Stimulated activated CD4-positive, alpha-beta T cell treated with anti-CD3 and anti-CD28 coated beads, Interleukin-4, amount 100 ng/mL, for 4 hours (primary cell): Measurements from ENCODE around the gene CSF1.
A peak's percentile ranks its signal among the peaks of the same experiment; 100 is the strongest.
"Not testable (repeated sequence)": the region's sequence is repeated elsewhere in the genome, so short reads cannot be mapped to it uniquely, and the experiment has no call there.

Experiments used
- DNase-seq, 2 experiments: peaks; one replicate each; pipeline ENCODE4 v3.0.0-alpha.2; 2020

Gene CSF1, protein sequence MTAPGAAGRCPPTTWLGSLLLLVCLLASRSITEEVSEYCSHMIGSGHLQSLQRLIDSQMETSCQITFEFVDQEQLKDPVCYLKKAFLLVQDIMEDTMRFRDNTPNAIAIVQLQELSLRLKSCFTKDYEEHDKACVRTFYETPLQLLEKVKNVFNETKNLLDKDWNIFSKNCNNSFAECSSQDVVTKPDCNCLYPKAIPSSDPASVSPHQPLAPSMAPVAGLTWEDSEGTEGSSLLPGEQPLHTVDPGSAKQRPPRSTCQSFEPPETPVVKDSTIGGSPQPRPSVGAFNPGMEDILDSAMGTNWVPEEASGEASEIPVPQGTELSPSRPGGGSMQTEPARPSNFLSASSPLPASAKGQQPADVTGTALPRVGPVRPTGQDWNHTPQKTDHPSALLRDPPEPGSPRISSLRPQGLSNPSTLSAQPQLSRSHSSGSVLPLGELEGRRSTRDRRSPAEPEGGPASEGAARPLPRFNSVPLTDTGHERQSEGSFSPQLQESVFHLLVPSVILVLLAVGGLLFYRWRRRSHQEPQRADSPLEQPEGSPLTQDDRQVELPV

DNA sequence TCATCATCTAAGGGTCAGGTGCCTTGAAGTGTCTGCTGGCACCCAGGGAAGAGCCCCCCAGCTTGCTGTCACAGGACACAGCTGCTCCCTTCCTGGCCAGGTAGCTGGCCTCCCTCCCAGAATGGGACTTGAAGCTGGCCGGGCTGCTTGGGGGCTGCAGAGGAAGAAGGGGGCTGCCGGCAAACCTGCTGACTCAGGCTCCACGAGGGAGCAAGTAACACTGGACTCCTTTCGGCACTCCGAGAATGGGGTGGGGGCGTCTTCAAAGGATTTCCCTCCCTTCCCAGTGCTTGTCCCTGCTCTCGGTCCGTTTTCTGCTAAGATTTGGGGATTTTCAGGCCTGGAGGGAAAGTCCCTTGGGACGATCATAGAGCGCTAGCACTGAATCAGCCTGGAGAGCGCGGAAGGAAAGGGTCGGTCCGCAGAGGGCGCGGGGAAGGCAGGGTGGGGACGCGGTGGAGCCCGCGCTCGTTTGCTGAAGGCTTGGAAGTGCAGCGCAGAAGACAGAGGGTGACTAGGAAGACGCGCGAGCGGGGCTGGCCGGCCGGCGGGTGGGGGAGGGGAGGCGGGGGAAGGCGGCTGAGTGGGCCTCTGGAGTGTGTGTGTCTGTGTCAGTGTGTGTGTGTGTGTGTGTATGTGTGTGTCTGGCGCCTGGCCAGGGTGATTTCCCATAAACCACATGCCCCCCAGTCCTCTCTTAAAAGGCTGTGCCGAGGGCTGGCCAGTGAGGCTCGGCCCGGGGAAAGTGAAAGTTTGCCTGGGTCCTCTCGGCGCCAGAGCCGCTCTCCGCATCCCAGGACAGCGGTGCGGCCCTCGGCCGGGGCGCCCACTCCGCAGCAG lies at the start of gene CSF1:
CSF1 (plus strand) TSS at position 727 of the 840 bp plus-strand sequence. CDS start 175 bp downstream, outside the sequence.
- peak; percentile 69 to 77 for DNase-seq

DNA sequence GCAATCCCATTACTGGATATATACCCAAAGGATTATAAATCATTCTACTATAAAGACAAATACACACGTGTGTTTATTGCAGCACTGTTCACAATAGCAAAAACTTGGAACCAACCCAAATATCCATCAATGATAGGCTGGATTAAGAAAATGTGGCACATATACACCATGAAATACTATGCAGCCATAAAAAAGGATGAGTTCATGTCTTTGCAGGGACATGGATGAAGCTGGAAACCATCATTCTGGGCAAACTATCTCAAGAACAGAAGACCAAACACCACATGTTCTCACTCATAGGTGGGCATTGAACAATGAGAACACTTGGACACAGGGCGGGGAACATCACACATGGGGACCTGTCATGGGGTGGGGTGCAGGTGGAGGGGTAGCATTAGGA lies 49.0 kb upstream of the CSF1 start:
- DNase-seq: not testable (repeated sequence)

DNA sequence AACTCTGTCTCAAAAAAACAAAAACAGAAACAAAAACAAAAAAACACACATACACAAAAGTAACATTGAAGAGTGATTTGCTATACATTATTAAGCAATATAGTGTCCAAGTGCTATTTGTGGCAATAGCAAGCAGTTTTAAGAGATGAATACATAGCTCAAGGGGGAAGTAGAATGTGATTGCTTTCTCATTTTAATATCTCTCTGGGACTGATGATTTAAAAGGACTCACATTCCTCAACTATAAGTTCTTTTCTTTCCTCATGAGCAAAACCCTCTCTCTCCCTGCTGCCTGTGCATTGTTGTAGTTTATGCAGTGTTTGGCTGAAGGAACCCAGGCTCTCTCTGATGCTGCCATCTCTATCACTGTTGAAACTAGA lies 47.0 kb upstream of the CSF1 start:
- DNase-seq: no peak

DNA sequence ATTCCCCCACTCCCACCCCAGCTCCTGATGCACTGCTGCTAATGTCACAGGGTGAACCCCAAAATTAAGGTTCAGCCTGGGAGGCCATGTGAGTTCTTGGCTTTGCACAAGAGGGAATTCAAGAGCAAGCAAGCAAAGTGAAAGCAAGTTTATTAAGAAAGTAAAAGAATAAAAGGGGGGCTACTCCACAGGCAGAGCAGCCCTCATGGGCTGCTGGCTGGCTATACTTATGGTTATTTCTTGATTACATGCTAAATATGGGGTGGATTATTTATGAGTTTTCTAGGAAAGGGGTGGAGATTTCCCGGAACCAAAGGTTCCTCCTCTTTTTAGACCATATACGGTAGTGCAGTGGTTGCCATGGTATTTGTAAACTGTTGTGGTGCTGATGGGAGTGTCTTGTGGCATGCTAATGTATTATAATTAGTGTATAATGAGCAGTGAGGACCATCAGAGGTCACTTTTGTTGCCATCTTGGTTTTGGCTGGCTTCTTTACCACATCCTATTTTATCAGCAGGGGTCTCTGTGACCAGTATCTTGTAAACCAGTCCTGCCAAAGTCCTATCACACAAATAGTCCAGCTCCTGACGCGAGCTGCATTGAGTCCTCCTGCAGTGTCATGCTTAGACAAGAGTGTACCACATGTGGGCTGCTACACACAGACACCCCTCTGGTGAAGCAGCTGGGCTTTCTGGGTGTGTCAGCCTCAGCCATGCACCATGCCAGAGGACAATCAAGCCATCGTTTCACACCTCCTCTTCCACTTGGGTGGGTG lies 46.4 kb upstream of the CSF1 start:
- no peak for DNase-seq

DNA sequence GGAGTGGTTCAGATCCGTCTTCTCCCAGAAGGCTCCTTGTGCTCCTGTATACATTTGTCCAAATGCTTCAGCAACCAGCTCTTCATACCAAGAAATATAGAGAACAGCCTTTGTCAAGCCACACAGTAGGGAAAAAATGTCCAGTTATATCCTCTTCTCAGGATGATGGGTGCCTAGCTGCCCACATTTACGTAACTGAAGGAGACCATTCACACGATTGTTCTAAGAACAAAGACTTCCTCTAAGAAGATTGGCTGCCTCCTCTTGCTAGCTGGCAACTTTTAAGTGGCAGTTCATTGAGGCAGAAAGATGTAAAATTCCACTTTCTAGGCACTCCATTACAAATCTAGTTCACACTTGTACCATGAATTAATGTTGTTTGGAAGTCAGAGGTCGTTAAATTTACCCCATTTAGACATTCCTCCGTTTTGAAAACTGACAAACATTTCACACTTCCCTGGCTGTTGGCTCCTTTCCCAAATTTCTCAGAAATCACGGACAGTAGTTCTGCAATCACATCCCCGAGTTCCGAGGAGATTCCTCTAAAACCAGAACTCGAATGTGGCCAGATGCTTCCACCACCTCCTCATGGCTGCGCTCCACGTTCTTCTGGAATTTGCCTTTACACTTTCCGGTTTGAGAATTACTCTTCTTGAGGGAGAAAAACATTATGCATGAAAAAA lies 45.6 kb upstream of the CSF1 start:
- no peak for DNase-seq

DNA sequence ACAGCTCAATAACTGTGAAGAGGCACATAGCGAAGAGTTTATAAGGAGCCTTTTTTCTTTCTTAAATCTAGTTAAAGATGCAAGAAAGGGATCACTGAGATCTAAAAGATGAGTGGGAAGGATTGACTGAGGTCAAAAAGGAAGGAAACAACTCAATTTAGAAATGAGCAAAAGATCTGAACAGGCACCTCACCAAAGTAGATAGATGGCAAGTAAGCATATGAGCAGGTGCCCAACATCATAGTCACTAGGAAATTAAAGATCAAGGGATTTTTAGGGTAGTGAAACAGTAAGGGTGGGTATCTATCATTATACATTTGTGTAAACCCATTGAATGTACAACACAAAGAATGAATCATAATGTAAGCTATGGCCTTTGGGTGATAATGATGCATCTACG lies 44.6 kb upstream of the CSF1 start:
- no peak for DNase-seq

DNA sequence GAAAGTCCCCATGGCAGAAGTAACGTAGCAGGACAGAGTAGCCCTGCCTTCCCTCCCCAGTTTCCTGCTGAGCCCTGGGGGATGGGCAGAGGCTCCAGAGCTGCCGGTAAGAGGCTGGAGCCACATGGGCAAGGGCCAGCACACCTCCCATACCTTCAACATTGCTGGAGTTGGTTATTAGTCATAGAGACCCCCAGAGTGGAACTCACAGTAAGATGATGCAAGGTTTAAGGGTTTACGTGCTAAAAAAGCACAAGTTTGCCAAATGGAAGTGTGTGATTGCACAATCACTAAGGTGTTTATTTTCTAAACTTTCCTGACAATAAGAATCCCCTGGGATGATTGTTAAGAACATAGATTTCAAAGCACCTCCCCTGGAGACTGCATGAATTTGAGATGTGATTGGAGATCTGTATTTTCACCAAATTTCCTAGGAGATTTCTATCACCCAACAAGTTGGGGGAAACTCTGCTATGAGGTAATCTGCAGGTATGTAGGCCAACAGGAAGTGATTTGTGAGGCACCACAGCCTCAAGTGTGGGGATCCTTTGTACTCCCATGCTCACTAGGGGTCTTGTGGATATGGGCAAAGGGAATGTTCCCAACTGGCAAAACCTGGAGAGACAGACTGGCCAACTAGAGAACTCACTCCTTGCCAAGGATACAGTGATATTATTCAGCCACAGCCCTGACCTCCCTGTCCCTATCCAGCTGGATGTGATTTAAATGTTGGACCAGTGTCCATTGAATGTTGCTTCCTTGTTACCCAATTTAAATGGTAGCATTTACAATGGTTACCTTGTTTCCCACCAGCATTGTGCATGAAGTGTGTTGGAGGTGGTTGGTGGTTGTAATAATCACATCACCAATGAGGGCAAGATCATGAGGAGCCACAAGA lies 37.1 kb upstream of the CSF1 start:
- DNase-seq: no peak

DNA sequence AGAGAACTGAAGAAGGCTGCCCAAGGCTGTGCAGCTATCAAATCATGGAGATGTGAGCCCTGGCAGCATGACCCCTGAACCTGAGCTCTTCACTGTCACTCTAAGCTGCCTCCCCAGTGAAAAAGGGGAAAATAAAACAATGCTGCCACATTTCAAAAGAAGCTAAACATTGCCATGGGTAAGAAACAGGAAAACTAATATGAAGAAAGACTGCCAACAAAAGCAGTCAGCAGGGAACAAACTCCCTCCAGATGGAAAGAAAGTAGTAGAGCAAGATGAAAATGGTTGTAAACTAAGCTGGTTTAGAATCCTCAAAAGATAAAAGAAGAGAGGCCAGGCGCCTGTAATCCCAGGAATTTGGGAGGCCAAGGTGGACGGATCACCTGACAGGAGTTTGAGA lies 36.2 kb upstream of the CSF1 start:
- no peak for DNase-seq

DNA sequence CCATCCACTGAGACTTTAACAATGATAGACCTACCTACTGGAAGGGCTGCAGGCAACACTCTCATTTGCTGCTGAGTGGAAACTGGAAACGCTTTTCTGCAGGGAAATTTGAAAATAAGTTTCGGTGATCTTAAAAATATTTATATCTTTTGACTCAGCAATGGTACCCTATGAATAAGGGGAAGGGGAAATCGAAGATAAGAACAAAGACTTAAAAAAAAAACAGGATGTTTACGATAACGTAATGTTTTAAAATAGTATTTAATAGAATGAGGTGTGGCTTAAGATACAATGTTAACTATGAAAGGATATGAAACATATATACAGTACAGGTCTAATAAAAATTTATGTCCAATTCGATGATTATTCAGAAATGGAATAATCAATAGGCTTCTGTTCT lies 34.8 kb upstream of the CSF1 start:
- no peak for DNase-seq

DNA sequence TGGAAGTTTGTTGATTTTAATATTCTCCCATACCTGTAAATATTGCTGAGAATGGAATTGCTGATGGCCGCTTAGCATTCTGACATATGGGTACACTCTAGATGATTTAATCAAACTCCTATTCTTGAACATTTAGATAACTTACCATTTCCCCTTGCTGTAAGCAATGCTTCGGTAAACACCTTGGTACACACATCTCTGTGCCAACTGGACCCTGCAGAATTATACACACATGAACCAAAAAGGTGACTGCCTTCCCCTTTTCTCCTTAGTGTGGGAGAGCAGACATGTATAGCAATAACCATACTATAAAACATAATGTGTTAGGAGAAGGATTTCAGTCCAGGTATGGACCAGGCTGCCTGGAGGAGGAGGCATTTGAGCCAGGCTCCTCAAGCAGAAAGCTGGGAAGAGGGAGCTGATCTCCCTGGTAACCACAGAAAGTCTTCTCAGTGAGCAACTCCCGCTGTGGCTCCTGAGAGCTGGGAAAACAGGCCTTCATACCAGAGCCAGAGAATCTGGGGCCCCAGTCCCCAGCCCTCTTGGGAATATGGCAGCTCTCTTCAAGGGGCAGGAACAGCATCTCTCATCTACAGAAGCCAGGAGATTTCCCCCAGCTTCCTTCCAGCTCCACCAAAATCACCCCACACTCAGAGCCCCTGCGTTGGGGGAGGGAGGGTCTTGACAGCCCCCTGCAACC lies 33.9 kb upstream of the CSF1 start:
- DNase-seq: no peak

DNA sequence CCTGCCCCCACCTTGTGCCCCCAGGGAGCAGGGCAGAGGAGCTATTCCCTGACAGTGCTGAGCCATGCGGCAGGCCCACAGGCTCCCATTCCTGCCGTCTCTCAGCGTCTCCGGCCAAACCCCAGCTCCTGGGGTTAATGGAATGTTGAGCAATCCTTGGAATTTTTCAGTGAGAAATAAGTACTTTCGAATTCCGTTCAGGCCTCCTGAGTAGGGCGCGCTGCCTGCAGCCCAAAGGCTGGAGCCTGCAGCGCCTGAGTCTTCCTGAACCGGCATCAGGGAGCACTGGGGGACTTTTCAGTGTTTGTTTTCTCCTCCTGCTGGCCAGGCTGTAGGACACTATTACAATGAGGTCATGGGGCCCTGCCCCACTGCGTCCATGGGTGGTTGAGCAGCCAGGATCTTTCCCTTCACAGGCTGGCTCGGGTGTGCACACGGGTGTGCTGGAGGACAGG lies 33.3 kb upstream of the CSF1 start:
- no peak for DNase-seq

DNA sequence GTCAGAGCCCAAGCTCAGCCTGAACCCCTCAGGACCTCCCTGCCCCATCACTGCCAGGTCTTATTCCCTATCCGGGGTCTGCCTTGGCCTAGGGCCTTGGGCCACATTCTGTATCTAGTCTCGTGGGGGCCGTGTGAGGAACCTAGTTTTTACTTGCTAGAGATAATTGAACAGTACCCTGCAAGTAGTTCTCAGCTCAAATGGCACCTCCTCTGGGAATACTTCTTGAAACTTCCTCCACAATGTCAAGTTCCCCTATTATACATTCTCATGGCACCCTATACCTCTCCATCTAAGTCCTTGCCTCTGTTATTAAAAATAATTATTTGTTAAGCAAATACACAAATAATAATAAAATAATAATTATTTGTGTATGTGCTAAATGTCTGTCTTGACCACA lies 32.9 kb upstream of the CSF1 start:
- DNase-seq: no peak

DNA sequence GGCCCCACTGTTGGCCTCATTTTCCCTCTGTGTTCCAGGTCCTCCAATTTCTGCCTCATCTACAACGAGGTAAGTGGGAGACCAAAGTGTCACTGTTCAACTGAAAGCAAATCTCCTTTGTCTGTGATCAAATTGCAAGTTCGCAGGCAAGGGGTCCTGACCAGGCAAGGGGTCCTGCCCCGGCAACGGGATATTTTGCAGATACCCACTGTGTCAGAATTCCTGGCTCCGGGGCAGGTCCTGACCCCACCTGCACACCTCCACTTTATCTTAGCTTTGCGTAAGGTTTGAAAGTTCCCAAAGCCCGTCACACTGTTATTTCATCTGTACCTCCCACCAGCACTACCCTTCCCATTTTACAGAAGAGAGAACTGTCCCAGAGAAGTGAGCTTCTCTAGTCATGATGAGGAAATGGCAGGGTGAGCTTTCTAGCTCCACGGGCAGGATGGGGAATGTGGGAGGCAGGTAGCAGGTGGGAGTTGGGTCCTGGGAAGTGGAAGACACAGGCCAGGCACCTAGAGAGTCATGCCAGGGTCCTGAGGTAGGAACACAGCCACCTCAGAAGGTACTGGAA lies 32.0 kb upstream of the CSF1 start:
- no peak for DNase-seq

DNA sequence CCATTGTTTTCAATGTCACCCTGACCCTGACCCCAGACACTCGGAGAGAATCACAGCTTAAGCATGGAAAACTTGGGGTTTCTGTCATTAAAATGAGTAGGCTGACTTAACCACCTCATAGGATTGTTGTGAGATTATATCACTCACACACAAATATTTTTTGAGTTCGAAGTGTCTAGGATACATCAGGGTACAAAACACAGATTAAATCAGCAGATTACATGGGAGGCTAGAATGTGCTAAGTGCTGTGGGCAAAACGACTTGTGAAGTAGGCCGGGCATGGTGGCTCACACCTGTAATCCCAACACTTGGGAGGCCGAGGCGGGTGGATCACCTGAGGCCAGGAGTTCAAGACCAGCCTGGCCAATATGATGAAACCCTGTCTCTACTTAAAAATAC lies 31.3 kb upstream of the CSF1 start:
- not testable (repeated sequence) for DNase-seq

DNA sequence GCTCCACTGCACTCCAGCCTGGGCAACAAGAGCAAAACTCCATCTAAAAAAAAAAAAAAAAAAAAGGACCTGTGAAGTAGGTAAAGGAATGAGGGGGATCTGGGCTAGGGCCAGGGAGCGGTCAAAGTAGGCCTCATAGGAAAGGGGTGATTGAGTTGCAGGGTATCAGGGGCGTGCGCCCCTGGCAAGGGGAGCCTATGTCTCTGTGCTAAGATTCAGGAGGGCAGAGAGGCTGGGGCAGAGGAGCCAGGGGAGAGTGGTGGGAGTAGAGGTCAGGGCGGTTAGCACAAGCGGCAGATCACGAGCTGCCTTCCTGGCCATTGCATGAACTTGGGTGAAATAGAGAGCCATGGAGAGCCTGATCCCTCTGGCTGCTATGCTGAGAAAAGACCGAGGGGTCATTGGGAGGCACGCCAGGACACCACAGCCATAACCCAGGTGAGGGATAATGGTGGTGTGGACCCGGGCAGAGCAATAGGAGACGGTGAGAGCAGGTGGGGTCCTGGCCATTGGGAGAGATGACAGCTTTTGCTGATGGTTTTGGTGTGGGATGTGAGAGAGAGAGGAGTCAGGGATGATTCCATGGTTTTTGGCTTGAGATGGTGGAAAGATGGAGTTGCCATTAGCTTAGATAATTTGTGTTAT lies 30.6 kb upstream of the CSF1 start:
- no peak for DNase-seq

DNA sequence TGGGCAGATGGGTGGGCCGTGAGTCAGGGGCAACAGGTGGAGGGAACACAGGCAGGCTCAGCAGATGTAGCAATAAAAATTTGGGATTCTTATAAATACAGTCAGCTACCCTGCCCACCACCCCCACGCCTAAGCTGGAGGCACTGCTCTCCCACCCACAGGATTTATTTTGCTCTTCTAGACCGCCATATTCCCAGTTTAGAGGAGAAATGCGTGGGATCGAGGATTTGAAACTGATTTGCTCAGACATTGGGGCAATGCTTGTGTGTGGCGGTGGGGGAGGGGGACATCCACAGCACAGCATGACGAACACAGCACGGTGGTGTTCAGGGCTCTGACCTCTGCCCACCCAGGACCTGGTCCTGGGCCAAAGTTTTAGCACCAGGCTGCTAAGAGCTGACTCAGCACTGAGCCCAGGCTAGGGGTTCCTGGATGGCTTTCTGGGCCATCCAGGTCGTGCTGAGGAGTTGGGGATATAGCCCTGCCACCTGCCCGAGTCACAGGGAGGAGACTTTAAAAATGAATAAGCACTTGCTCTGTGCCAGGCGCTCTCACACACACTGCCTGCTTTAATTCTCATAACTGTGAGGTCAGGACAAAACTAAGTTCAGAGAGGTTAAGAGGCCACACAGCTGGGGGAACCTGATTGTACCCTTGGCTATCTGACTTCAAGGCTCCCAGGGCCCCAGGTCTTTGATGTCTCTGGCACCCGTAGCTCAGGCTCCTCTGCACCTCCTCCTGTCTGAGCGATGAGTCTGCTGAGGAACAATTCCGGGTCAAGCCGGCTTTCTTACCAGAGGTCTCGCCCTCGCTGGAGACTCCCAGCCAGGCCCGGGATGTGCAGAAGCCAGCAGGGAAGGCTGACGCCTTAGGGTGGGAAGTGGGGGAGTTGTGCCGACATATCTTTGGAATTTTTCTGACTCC lies 29.4 kb upstream of the CSF1 start:
- DNase-seq: no peak

DNA sequence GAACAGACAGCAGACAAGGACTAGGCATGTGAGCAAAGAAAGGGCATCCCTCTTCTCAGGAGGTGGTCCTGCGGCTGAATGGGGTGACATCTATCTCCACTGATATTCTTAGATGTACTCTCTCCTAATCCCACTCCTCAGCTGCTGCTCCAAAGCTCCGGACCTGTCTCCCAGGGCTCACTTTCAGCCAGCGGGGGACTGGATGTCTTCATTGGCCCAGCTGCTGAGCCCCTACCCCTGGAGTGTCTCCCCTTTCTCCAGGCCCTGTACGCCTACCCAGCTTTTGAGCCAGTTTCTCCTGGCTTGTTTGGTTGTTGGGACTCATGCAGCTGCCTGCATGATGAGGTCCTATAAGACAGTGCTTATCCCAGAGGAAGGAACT lies 28.8 kb upstream of the CSF1 start:
- no peak for DNase-seq
